OCI-M2 (cell line): ENCODE measurements around the gene OR5AL1.
"Not testable (repeated sequence)": the region's sequence is repeated elsewhere in the genome, so short reads cannot be mapped to it uniquely, and the experiment has no call there.

Experiments used
- DNase-seq: peaks from one replicate; lab custom pipeline; 2025; ENCODE audit not compliant: unreplicated experiment; lab: John Stamatoyannopoulos, UW

Gene OR5AL1

DNA sequence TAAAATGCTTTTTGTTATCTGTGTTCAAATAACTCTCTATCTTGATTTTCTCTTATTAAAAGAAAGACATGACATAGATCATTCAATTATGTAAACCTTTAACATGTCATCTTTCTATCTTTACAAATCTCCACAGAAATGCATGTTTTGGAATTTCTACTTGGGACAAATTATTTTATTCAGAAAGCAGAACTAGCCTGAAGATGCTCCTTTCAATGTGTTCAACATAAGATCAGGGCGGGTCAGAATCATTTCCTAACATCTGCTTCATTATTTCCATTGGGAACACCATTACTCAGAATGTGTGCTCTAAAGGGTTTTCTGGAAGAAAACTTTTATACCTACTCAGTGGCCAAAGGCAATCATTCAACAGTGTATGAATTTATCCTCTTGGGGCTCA is at the start of gene OR5AL1:
Gene OR5AL1, plus strand, starts transcription at position 301 of the 400 bp plus-strand sequence.
- DNase-seq: no peak

DNA sequence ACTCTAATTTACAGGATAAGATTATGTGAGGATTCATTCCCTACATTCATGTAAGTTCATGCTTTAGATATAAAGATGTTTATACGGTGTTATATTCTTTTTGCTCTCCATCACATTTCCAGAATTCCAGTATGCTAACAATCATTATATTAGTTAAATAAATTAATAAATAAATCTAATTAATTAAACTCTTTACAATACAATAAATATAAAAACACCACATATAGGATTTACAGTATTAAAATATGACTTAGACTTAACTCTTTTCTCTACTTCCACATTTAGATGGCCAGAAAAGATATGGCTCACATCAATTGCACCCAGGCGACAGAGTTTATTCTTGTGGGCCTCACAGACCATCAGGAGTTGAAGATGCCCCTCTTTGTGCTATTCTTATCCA is 37.2 kb upstream of the OR5AL1 start, which contains the start of gene OR8U1:
Gene OR8U1, plus strand, starts transcription at position 301 of the 400 bp plus-strand sequence. Its CDS starts 0 bp downstream, at position 301.
- no peak for DNase-seq

DNA sequence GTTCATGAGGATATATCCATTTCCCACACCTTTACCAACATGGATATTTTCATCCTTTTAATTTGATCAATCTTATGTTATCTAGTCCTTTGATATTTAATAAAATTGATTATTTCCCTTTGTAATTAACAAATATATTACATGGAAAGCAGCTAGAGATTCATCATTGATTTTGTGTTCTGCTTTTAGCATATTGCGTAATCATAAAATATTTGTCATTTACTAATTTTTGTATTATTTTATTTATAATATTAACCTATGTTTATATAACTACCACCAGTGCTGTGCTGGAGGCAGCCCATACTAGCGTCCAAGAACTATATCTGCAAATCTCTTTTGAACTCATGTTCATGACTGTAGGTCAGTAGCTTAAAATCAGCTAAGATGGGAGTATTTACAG is 32.4 kb upstream of the OR5AL1 start:
- DNase-seq: no peak

DNA sequence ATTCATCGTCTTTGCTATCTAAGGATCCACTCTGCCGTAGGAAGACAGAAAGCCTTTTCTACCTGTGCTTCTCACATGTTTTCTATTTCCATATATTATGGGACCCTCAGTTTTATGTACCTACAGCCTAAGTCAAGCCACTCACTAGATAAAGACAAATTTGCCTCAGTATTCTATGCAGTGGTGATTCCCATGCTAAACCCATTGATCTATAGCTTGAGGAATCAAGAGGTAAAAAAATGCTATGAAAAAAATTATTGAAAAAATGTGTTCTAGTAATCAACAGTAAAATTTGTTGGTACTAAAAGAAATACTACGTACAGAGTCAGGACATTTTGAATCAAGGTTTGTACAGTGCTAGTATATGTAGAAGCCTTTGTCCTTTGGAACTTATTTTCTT is 18.1 kb upstream of the OR5AL1 start:
- DNase-seq: no peak

DNA sequence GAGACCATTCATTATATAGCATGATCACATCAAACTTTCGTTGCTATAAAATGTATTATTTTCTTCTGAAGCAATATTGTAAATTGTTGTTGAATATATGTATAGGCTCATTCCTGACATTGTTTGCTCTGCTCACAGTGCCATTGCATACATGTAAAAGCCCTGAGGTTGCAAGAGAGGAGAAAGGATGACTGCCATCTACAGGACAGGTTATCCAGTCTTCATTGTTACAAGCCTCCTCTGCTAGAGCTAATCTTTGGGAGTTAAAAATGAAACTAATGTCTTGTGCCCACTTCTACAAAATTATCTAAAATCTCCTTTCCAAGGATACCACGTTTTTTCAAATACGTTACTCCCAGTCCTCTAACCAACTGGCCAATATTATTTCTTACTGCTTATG is 16.4 kb upstream of the OR5AL1 start:
- DNase-seq: no peak

DNA sequence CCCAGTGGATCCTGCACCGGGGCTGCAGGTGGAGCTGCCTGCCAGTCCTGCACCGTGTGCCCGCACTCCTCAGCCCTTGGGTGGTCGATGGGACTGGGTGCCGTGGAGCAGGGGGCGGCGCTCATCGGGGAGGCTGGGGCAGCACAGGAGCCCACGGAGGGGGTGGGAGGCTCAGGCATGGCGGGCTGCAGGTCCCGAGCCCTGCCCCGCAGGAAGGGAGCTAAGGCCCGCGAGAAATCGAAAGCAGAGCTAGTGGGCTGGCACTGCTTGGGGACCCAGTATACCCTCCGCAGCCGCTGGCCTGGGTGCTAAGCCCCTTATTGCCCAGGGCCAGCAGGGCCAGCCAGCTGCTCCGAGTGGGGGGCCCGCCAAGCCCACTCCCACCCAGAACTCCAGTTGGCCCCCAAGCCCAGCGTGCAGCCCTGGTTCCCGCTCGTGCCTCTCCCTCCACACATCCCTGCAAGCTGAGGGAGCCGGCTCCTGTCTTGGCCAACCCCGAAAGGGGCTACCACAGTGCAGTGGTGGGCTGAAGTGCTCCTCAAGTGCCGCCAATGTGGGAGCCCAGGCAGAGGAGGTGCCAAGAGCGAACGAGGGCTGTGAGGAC is 10.5 kb upstream of the OR5AL1 start:
- DNase-seq: not testable (repeated sequence)

DNA sequence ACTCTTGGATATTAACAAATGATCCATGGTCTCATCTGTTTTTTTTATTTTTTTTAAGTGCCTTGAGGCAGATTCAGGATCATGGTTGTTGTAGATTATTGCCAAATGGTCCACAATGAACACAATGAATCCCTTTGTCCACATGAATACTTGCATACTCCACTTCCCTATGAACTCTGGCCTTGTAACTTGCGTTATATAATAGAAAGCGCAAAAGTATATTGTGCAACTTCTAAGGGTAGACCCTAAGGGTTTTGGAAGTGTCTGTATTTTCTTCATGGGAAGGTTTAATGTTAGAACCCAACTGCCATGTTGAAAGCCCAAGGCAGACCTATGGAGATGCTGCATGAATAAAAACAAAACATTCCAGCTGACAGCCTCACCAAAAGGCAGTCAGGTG is 8.1 kb upstream of the OR5AL1 start:
- no peak for DNase-seq

DNA sequence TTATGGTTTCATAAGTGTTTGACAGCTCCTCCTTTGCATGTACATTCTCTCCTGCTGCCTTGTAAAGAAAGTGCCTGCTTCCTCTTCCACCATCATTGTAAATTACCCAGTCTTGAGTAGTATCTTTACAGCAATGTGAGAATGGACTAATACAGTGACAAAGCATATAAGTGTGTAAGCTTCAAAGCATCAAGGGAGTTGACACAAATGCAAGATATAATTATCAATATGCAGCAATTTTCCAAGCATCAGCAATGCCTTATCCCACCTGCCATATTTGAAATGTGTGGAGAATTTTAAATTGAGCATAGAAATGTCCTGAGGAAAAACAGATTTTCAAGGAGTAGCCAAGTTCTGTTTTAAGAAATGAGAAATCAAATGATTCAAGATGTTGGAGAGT is 1.7 kb upstream of the OR5AL1 start:
- no peak for DNase-seq

DNA sequence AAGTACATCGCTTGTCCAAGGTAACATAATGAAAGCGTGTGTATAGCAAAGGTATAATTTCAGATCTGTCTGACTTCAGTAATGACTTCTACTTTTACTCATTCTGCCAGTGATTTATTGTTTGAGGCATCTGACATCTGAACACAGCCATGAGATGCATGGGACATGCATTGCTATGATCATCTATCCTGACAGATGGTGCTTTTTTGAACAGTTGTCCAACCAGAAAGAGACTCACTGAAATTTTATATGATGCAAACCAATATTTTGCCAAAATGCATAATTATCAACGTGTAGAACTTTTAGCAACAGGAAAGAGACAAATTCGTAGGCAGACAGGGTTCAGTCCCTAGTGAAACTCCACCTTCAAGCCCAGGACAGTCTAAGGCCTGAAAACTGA is 41.0 kb downstream of the OR5AL1 start:
- DNase-seq: no peak

DNA sequence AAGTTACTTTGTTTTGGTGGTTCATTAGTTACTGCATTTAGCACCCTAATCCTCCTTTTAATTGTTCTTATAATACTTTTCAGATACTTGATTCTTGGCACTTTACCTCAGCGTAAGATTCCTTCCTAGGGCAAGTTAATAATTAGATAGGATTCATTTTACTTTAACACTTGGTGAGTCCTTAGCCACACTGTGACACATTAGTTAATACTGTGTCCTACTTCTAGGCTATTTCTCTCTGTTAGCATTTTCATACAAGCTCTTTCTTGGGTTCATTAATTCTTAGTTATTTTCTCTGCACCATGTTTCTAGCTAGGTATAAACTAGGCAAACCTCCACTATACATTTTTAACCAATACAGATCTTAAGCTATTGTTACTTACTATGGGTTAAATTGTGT is 44.6 kb downstream of the OR5AL1 start:
- no peak for DNase-seq
